Measurements from ENCODE around the gene TBRG4.
A peak's percentile ranks its signal among the peaks of the same experiment; 100 is the strongest.
"Not testable (repeated sequence)": the region's sequence is repeated elsewhere in the genome, so short reads cannot be mapped to it uniquely, and the experiment has no call there.

TBRG4 gene
- total RNA-seq: 61.1 to 103 (median 77.1) reads per million in 4 donors

- DNase-seq: peak; percentile 86 to 96 (median 89)
These were observed at the start of gene TBRG4 for GRCh38 chr7:45111298-45112223. Gene TBRG4 (minus strand): TSS chr7:45111697. CDS start chr7:45109237, 2,460 bp downstream.

GRCh38 chr7:45161138-45161537 is 49.6 kb upstream of the TBRG4 start:
- no peak for DNase-seq

- no peak for DNase-seq
These were observed 49.0 kb upstream of the TBRG4 start for GRCh38 chr7:45160417-45160881.

- no peak for DNase-seq
These were observed 47.8 kb upstream of the TBRG4 start for GRCh38 chr7:45159296-45159695.

GRCh38 chr7:45158471-45158870 is 47.0 kb upstream of the TBRG4 start:
- no peak for DNase-seq

GRCh38 chr7:45157653-45158401 is 46.3 kb upstream of the TBRG4 start, which contains the start of gene RAMP3:
Gene RAMP3 (plus strand): TSS chr7:45157791. CDS start chr7:45157829, 38 bp downstream.
- no peak for DNase-seq

- no peak for DNase-seq
These were observed 45.8 kb upstream of the TBRG4 start for GRCh38 chr7:45157286-45157652.

- no peak for DNase-seq
These were observed 45.2 kb upstream of the TBRG4 start for GRCh38 chr7:45156516-45157272.

GRCh38 chr7:45155941-45156340 is 44.4 kb upstream of the TBRG4 start:
- DNase-seq: no peak

GRCh38 chr7:45155357-45155900 is 43.9 kb upstream of the TBRG4 start:
- DNase-seq: no peak

- DNase-seq: not testable (repeated sequence)
These were observed 42.4 kb upstream of the TBRG4 start for GRCh38 chr7:45153861-45154260.

GRCh38 chr7:45153233-45153632 is 41.7 kb upstream of the TBRG4 start:
- DNase-seq: no peak

- DNase-seq: no peak
These were observed 40.5 kb upstream of the TBRG4 start for GRCh38 chr7:45151967-45152366.

GRCh38 chr7:45151131-45151684 is 39.7 kb upstream of the TBRG4 start:
- DNase-seq: no peak

GRCh38 chr7:45150199-45150598 is 38.7 kb upstream of the TBRG4 start:
- DNase-seq: no peak

GRCh38 chr7:45149606-45150005 is 38.1 kb upstream of the TBRG4 start:
- no peak for DNase-seq

- no peak for DNase-seq
These were observed 37.1 kb upstream of the TBRG4 start for GRCh38 chr7:45148653-45148973.

GRCh38 chr7:45147858-45148652 is 36.6 kb upstream of the TBRG4 start:
- DNase-seq: no peak

- DNase-seq: no peak
These were observed 35.3 kb upstream of the TBRG4 start for GRCh38 chr7:45146531-45147379.

- no peak for DNase-seq
These were observed 34.4 kb upstream of the TBRG4 start for GRCh38 chr7:45145881-45146280.
